ENCODE measurements around the gene PPY. TPM values are rescaled to one million over a fixed set of nuclear protein-coding genes. Genes with fewer than 3 reads are reported as not detected.

PPY gene
- total RNA-seq, 1 donor from 2014 or later = not detected

DNA sequence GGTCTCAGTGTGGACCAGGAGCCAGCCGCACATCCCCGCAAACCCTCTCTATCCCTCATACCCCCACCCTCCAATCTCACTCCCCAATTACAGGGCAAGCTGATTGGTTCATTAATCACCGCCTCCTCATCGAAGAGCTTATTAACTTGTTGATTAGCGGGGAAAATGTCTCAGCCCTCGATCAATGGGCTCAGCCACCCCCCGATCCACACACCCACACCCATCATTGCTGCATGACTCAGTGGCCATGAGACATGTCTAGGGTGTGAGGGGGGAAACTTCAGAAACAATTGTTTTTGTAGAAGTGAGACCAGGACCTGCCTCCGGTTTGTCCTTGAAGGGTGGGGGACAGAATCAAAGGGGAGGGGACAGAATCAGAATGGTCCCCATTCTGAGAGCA is 13.9 kb upstream of the PPY start:
- H3K27me3 ChIP-seq (ENCODE audit: control insufficient read depth, insufficient read depth, low read length) = peaks cover 44% of the 10 kb centered on the region
- no peak for TF ChIP-seq CTCF (IDR thresholded peaks at IDR 0.05; ENCODE audit: insufficient read depth, low read length, poor library complexity, severe bottlenecking)
- no peak for DNase-seq (ENCODE audit: low read depth)
- no peak overlapping the region for H3K4me3 ChIP-seq (ENCODE audit: low read depth, low read length)
- H3K36me3 ChIP-seq (ENCODE audit: control insufficient read depth, insufficient read depth, low read length) = no peaks in the 10 kb centered on the region

- Histone ChIP-seq H3K36me3 (ENCODE audit: control insufficient read depth, insufficient read depth, low read length) (no peaks in the 10 kb centered on the region), H3K27me3 (ENCODE audit: control insufficient read depth, insufficient read depth, low read length) (peaks cover 57% of the 10 kb centered on the region), H3K4me3 (ENCODE audit: low read depth, low read length) (no peak within 1 kb of the TSS)
- no peak for TF ChIP-seq CTCF (IDR thresholded peaks at IDR 0.05; ENCODE audit: insufficient read depth, low read length, poor library complexity, severe bottlenecking)
- no peak for DNase-seq (ENCODE audit: low read depth)
These were observed 11.5 kb upstream of the PPY start, which contains the start of gene PYY for GRCh38 chr17:43953746-43954145. PYY (minus strand) TSS chr17:43953940; CDS start chr17:43953483, 457 bp downstream.

GRCh38 chr17:43952724-43953666 is 10.7 kb upstream of the PPY start:
- H3K27me3 ChIP-seq (ENCODE audit: control insufficient read depth, insufficient read depth, low read length) = peaks cover 57% of the 10 kb centered on the region

DNA sequence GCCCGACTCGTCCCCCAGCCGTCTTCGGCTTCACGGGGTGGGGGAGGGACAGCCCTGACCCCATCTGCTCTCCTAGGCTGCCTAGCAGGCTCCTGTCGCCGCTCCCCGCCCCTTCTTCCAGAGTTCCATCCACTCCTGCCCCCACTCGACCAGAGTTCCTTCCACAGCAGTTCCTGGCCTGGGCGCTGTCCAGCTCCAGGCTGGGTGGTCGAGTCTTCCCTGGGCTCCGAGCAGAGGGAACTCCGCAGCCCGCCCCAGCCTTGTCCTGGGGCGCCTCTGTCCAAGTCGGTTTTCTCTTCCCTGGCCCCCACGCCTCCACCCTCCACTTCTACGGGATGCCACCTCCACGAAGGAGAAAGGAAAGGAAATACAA is 10.1 kb upstream of the PPY start:
- no peak for DNase-seq (ENCODE audit: low read depth)
- no peaks in the 10 kb centered on the region for H3K36me3 ChIP-seq (ENCODE audit: control insufficient read depth, insufficient read depth, low read length)
- no peak for TF ChIP-seq CTCF (IDR thresholded peaks at IDR 0.05; ENCODE audit: insufficient read depth, low read length, poor library complexity, severe bottlenecking)
- H3K27me3 ChIP-seq (ENCODE audit: control insufficient read depth, insufficient read depth, low read length) = peaks cover 57% of the 10 kb centered on the region
- H3K4me3 ChIP-seq (ENCODE audit: low read depth, low read length) = no peak overlapping the region

More at GRCh38 chr17:43952724-43953666, 10.7 kb upstream of the PPY start:
- H3K36me3 ChIP-seq (ENCODE audit: control insufficient read depth, insufficient read depth, low read length) = no peaks in the 10 kb centered on the region
- H3K4me3 ChIP-seq (ENCODE audit: low read depth, low read length) = no peak overlapping the region
- TF ChIP-seq CTCF (IDR thresholded peaks at IDR 0.05; ENCODE audit: insufficient read depth, low read length, poor library complexity, severe bottlenecking) = no peak
- DNase-seq (ENCODE audit: low read depth) = no peak

DNA sequence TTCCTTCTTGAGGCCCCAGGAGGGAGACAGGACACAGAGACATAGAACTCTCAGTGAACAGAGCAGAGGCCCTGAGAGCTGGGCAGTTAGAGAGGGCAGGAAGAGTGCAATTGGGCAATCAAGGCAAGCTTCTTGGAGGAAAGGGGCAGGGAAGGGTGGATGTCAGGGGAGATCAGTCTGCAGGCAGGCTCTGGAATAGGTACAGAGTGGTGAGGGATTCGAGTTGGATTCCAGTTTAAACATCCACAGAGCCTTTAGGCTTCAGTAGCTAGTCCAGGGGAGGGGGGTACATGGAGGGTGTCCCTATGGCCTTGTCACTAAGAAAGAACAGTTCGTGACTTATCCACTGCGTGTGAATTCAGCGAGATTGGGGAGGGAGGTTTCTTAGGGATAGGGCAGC is 9.5 kb upstream of the PPY start:
- Histone ChIP-seq H3K27me3 (ENCODE audit: control insufficient read depth, insufficient read depth, low read length) (peaks cover 57% of the 10 kb centered on the region), H3K4me3 (ENCODE audit: low read depth, low read length) (no peak overlapping the region), H3K36me3 (ENCODE audit: control insufficient read depth, insufficient read depth, low read length) (no peaks in the 10 kb centered on the region)
- DNase-seq (ENCODE audit: low read depth) = no peak
- TF ChIP-seq CTCF (IDR thresholded peaks at IDR 0.05; ENCODE audit: insufficient read depth, low read length, poor library complexity, severe bottlenecking) = no peak

Data from kidney epithelial cell (primary cell).